MCF 10A (cell line): ENCODE data around the gene PTPN13. TPM values are rescaled to one million over a fixed set of nuclear protein-coding genes. Genes with fewer than 3 reads are reported as not detected.

Experiments used
- BruUV-seq: library from RNA; stranded (reverse); fragments of 400-500 nt; replicated peaks from 2 replicates; lab custom pipeline; 2021; lab: Mats Ljungman, UMichigan
- CTCF ChIA-PET: fragments of 300-600 bp; sonication (Branson Sonifier 250); formaldehyde crosslinking; extraction: SDS; loops from one replicate; lab custom pipeline; 2021; ENCODE audit warnings: antibody characterized with exemption, inconsistent platforms; lab: Yijun Ruan, JAX
- POLR2A ChIA-PET: fragments of 300-600, 350-650 bp; sonication (Branson Sonifier 250); formaldehyde crosslinking; extraction: SDS; loops from one replicate; lab custom pipeline; 2020; ENCODE audit warnings: antibody characterized with exemption, inconsistent platforms; lab: Yijun Ruan, JAX
- DNase-seq: peaks from one replicate; pipeline ENCODE4 v3.0.0-alpha.2; 2018; ENCODE audit not compliant: unreplicated experiment
- H3K27ac Mint-ChIP-seq: one replicate; pipeline ENCODE4 v1.8.0; 2022; ENCODE audit warnings: mild to moderate bottlenecking, low read depth, mixed read lengths; ENCODE audit not compliant: unreplicated experiment
- H3K27me3 Mint-ChIP-seq: one replicate; pipeline ENCODE4 v1.8.0; 2022; ENCODE audit warnings: mixed read lengths; ENCODE audit not compliant: insufficient read depth, unreplicated experiment
- H3K36me3 Mint-ChIP-seq: one replicate; pipeline ENCODE4 v1.8.0; 2022; ENCODE audit warnings: mild to moderate bottlenecking, moderate library complexity, mixed read lengths; ENCODE audit not compliant: insufficient read depth, unreplicated experiment
- H3K4me1 Mint-ChIP-seq: one replicate; pipeline ENCODE4 v1.8.0; 2022; ENCODE audit warnings: mixed read lengths; ENCODE audit not compliant: insufficient read depth, unreplicated experiment
- H3K4me3 Mint-ChIP-seq: one replicate; pipeline ENCODE4 v1.8.0; 2022; ENCODE audit warnings: mild to moderate bottlenecking, moderate library complexity, mixed read lengths; ENCODE audit not compliant: unreplicated experiment
- H3K9me3 Mint-ChIP-seq: one replicate; pipeline ENCODE4 v1.8.0; 2022; ENCODE audit warnings: mixed read lengths; ENCODE audit not compliant: unreplicated experiment
- CTCF ChIP-seq: fragments of 200-600 bp; IDR thresholded peaks from one replicate; pipeline ENCODE4 v1.8.0; 2022; ENCODE audit warnings: antibody characterized with exemption, mild to moderate bottlenecking; ENCODE audit not compliant: unreplicated experiment
- intact Hi-C: fragments of 100-400 bp; cut with micrococcal nuclease; formaldehyde crosslinking; loops from 2 replicates; pipeline ENCODE4 v1.14.1; 2022
- total RNA-seq: library from RNA; stranded (reverse); gene quantifications from 2 replicates; pipeline ENCODE4 v1.2.3, GENCODE V29; 2022

Gene PTPN13
- total RNA-seq, 1 experiment from 2014 or later: 28.3 TPM

GRCh38 chr4:86558258-86558657 is 35.9 kb upstream of the PTPN13 start:
- peaks cover 18% of the 10 kb centered on the region for H3K4me1 Mint-ChIP-seq
- ChIA-PET POLR2A (interaction anchor here (1.0 kb wide), 1 partner anchor 35 kb away, joined by 4 read pairs; the partner anchor contains the start of gene PTPN13), CTCF (no interaction called here)
- peaks cover 5% of the 10 kb centered on the region for H3K36me3 Mint-ChIP-seq
- peak; percentile 5 for DNase-seq
- H3K27me3 Mint-ChIP-seq: no peaks in the 10 kb centered on the region
- no peak for TF ChIP-seq CTCF
- intact Hi-C loops: loop anchor here (5.0 kb wide), 1 partner anchor 34 kb away; the partner anchor contains the start of gene PTPN13
- peak overlapping the region; percentile 97 for H3K27ac Mint-ChIP-seq
- BruUV-seq: no TSS peak
- no peak overlapping the region for H3K4me3 Mint-ChIP-seq
- H3K9me3 Mint-ChIP-seq: no peaks in the 10 kb centered on the region

GRCh38 chr4:86558797-86559196 is 35.3 kb upstream of the PTPN13 start:
- no TSS peak for BruUV-seq
- Mint-ChIP-seq H3K27me3 (no peaks in the 10 kb centered on the region), H3K4me1 (peaks cover 18% of the 10 kb centered on the region), H3K36me3 (peaks cover 3% of the 10 kb centered on the region), H3K4me3 (no peak overlapping the region), H3K27ac (peak overlapping the region; percentile 97), H3K9me3 (no peaks in the 10 kb centered on the region)
- POLR2A ChIA-PET: interaction anchor here (0.8 to 1.8 kb wide), 3 partner anchors 22 to 35 kb away, joined by 3 to 4 read pairs (median 4); partner anchors contain the start of gene PTPN13
- DNase-seq: peak; percentile 85
- intact Hi-C loops: loop anchor here (5.0 kb wide), 1 partner anchor 34 kb away; the partner anchor contains the start of gene PTPN13
- CTCF ChIA-PET: no interaction called here
- no peak for TF ChIP-seq CTCF

- TF ChIP-seq CTCF: no peak
- no peaks in the 10 kb centered on the region for H3K27me3 Mint-ChIP-seq
- BruUV-seq: no TSS peak
- intact Hi-C loops: no loop called here
- ChIA-PET CTCF (interaction anchor here (1.7 kb wide), 1 partner anchor 61 kb away, joined by 5 read pairs; no protein-coding TSS in a partner anchor), POLR2A (interaction anchor here (0.7 to 1.8 kb wide), 3 partner anchors 20 to 34 kb away, joined by 3 to 7 read pairs (median 5); partner anchors contain the start of gene PTPN13)
- H3K4me3 Mint-ChIP-seq: no peak overlapping the region
- DNase-seq: no peak
- H3K27ac Mint-ChIP-seq: no peak overlapping the region
- H3K4me1 Mint-ChIP-seq: peaks cover 12% of the 10 kb centered on the region
- no peaks in the 10 kb centered on the region for H3K9me3 Mint-ChIP-seq
- no peaks in the 10 kb centered on the region for H3K36me3 Mint-ChIP-seq
Measured at GRCh38 chr4:86560447-86560846, 33.7 kb upstream of the PTPN13 start.

- TF ChIP-seq CTCF: no peak
- ChIA-PET CTCF (interaction anchor here (0.7 to 1.7 kb wide), 2 partner anchors 31 to 62 kb away, joined by 3 to 5 read pairs; no protein-coding TSS in a partner anchor), POLR2A (interaction anchor here (1.0 to 1.6 kb wide), 3 partner anchors 10 to 32 kb away, joined by 3 to 7 read pairs (median 5); no protein-coding TSS in a partner anchor)
- H3K9me3 Mint-ChIP-seq: no peaks in the 10 kb centered on the region
- intact Hi-C loops: no loop called here
- DNase-seq: no peak
- H3K27me3 Mint-ChIP-seq: no peaks in the 10 kb centered on the region
- no TSS peak for BruUV-seq
- no peak overlapping the region for H3K4me3 Mint-ChIP-seq
- no peaks in the 10 kb centered on the region for H3K36me3 Mint-ChIP-seq
- H3K27ac Mint-ChIP-seq: no peak overlapping the region
- H3K4me1 Mint-ChIP-seq: peaks cover 12% of the 10 kb centered on the region
Measured at GRCh38 chr4:86561256-86561655, 32.9 kb upstream of the PTPN13 start.
